GM04503 (cell line): ENCODE measurements around the gene FUT7.
"Not testable (repeated sequence)": the region's sequence is repeated elsewhere in the genome, so short reads cannot be mapped to it uniquely, and the experiment has no call there.

Experiments used
- DNase-seq: peaks from one replicate; pipeline ENCODE4 v3.0.0-alpha.2; 2012; ENCODE audit warnings: low read depth

The FUT7 gene

DNA sequence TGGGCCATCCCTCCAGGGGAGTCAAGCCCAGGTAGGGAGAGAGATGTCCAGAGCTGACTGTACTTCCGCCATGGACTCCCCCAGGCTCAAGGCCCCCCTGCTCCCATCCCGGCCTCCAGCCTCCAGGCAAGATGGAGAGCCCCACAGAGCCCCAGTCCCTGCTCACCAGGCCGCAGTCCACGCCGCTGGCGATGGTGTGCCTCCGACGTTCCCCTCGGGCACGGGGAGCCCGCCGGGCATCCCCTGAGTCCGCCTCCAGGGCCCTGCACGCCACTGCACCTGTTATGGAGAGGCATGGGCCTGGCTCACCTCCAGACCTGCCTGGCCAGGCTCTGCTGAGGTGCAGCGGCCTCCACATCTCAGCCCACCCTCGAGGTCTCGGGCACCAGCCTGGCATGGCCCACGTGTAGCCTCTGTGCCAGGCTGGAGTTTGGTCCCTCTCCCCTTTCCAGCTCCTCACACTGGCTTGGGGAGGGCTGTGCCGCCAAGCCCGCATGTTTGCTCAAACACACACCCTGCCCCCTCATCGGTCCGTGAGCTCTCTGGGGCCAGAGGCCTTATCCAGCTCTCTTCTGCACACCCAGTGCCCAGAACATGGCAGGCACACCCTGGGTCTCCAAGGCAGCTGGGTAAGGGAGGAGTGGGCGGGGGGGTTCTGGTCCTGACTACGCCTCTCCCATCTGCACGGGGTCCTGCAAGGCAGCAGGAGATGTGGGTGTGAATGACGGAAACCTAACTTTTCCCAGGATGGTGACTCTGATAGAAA lies 34.4 kb upstream of the FUT7 start:
- no peak for DNase-seq

- DNase-seq, result no peak
Observed at GRCh38 chr9:137065336-137065967, 33.6 kb upstream of the FUT7 start.

- DNase-seq, result no peak
Observed at GRCh38 chr9:137064880-137065164, 32.9 kb upstream of the FUT7 start.

DNA sequence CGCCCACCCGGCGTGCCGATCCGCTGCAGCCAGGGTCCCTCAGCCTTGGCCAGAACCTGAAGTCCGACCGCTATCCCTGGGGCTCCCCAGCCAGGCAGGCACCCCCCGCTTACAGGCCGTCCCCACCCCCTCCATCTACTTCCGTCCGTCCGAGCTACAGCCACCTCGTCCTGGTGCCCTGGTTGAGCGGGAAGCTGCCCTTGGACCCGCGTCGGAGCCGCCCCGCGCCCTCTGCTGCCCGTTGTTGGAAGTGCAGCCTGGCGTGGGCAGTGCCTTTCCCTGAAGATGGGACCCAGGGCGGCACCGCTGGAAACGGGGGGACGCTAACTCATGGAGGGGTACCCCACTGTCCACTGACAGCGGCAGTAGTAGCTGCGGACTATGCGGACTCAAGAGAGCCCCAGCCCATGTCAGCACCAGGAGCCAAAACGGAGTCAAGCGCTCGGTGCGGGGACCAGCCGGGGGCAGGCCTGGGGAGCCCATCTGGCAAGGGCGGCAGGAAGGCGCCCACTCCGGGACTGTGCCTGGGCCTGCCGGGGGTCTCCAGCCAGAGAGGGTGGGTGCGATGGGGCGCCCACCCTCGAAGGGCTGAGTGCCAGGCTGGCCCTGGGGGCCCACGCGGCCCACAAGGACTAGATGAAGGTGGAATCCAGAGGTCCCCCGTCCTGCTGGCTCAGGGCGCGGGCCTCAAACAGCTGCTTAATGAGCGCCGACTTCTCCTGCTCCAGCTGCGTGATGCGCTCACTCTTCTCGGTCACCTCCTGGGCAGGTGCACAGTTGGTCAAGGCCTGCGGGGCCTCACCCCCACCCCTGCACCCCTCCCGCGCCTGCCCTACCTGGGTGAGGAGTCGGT lies 32.4 kb upstream of the FUT7 start:
- no peak for DNase-seq

- no peak for DNase-seq
Observed at GRCh38 chr9:137063311-137064026, 31.6 kb upstream of the FUT7 start.

DNA sequence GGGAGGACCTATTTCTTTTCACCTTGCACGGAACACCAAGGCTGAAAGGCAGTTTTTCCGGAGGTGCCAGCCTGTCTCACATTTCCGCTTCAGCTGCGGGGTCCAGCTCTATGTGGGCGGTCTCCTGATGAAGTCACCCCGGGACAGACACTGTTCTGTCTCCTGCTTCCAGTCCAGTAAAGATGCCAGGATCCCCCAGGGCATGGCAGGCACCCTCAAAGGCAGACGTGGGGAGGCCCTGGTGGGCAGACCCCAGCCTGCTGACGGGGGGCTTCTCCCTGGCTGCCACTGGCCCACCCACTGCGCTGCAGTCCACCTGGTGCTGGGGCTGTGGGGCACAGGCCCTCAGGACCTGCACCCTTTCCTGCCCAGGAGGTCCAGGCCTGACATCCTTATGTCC lies 30.9 kb upstream of the FUT7 start:
- not testable (repeated sequence) for DNase-seq

- no peak for DNase-seq
Observed at GRCh38 chr9:137062384-137062783, 30.5 kb upstream of the FUT7 start.

DNA sequence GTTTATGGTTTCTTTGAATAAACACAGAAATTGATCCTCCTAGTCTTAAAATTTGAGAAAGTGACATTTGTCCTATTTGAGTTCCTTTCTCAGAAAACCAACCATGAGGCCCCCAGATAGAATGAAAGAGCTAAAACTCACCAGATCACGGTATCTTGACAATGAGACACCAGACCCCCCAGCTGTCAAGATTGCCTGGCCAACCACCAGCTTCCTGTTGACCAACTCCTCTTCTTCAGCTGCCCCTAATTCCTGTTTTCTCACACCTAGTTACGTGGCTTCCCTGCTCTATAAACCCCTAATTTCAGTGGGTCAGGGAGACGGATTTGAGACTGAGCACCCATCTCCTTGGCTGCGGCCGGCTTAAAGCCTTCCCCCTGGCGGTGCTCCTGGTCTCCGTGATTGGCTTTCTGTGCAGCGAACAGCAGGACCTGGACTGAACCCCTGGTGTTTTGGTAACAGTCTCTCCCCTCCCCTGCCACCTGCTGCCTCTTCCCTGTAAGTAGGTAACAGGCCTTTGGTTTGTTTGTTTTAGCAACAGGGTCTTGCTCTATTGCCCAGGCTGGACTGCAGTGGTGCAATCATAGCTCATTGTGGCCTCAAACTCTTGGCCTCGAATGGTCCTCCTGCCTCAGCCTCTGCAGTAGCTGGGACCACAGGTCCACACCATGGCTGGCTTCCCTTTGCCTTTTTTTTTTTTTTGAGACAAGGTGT lies 26.8 kb upstream of the FUT7 start:
- DNase-seq, result no peak

- DNase-seq, result no peak
Observed at GRCh38 chr9:137057545-137057944, 25.7 kb upstream of the FUT7 start.

DNA sequence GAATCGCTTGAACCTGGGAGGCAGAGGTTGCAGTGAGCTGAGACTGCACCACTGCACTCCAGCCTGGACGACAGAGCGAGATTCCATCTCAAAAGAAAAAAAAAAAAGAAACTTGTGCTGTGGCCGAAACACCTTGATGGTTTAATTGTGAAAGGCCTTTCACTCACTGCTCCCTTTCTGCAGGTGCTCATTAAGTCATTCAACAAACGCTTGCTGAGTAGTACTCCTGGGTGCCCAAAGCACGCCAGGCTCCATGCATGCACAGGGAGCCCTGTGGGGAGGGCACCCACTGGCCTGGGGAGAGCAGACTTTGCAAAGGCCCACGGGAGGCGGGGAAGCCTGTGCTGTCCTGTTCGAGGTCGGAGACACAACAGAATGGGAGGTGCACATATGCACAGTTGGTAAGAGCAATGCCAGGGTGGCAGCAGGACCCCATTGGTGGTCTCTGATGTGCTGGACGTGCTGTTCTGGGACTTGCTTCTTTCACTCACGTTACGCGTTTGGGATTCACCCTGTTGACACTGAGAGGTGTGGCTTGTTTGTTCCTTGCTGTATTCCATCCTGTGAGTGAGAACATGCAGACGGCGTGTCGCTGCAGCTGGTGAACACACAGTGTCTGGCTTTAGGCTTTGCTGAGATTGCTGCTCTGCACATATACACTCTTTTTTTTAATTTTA lies 25.0 kb upstream of the FUT7 start:
- DNase-seq, result no peak

DNA sequence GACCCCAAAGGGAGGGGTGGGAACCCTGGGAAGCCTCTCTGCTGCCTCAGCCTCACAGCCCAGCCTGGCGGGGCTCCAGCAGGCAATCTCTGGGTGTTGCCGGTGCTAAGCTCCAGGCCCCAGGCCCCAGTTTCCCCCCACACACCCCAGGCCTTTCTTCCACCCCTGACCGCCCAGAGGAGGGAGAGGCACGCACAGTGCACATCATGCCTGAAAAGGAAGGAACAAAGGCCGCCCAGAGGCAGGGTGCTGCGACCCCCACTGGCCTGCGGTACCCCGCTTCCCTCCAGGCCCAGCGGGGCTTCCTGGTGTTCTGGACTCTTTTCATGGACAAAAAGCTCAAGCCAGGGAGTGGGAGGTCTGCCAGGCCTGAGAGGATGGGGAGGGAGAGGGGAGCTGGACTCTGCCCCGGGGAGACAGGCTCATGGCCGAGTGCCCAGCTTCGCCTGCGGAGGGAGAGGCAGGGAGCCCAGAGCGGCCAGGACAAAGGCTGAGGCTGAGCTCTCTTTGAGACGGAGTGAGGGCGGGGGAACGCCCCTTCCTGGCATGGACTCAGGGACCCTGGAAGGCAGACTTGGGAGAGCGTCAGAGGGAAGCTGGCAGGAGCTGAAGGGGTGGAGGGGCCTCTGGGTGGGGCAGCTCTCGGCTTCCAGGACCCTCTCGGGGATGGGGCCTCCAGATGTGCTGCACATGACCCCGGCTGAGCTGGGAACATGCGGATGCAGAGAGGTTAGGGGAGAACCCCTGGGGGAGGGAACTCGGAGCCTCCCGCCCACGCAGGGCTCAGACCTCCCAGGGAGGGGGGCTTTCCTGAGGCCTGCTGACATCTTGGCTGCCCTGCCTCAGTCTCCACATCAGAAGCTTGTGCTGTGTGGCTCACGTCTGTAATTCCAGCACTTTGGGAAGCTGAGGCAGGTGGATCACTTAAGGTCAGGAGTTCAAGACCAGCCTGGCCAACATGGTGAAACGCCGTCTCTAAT lies 23.8 kb upstream of the FUT7 start:
- DNase-seq, result no peak

- DNase-seq, result no peak
Observed at GRCh38 chr9:137054932-137055384, 23.1 kb upstream of the FUT7 start.

- DNase-seq, result no peak
Observed at GRCh38 chr9:137053944-137054931, 22.4 kb upstream of the FUT7 start, which contains the start of gene ENTPD2. TSS of gene ENTPD2 (minus strand) at chr9:137054061. CDS start at chr9:137053997, 64 bp downstream.

GRCh38 chr9:137052998-137053943 lies 21.4 kb upstream of the FUT7 start:
- DNase-seq, result no peak

- DNase-seq, result no peak
Observed at GRCh38 chr9:137052293-137052692, 20.4 kb upstream of the FUT7 start.

DNA sequence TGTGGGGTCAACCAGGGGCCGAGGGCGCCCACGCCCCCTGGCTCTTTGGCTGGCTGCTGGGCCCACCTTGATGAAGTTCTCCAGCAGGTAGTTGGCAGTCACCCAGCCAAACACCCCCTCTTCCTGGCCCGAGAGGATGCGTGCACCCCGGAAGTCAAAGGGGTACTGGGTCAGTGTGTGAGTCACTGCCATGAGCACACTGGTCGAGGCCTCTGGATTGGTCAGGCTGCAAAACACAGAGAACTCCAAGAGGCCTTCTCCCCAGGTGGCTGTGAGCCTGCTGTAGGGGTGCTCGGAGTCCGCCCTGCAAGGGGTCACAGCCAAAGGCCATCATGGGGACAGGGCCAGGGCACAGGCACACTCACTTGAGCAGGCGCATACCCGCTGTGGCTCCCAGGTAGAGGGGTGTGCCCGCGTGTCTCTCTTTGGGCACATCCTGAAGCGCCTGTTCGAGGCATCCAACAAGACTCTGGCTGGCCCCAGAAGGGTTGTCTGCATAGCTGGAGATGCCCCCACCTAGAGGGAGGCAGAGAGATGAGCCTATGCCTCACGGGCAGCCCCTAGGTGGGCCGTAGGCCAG lies 19.3 kb upstream of the FUT7 start:
- no peak for DNase-seq

- DNase-seq, result no peak
Observed at GRCh38 chr9:137050570-137050969, 18.7 kb upstream of the FUT7 start.
